Endodermal cell (in vitro differentiated cells): Measurements from ENCODE around the gene PPDPF. TPM values are rescaled to one million over a fixed set of nuclear protein-coding genes. Genes with fewer than 3 reads are reported as not detected.

ENCODE experiments used
- DNase-seq: peaks from one replicate; pipeline ENCODE4 v3.0.0-alpha.2; 2017
- H3K27ac ChIP-seq: 2 replicates; pipeline ENCODE4 v1.5.1; 2013; ENCODE audit warnings: mild to moderate bottlenecking, low read depth, low read length, moderate library complexity
- H3K27me3 ChIP-seq: 2 replicates; pipeline ENCODE4 v1.6.1; 2013; ENCODE audit warnings: mild to moderate bottlenecking, low read length, moderate library complexity; ENCODE audit not compliant: insufficient read depth, control insufficient read depth, poor library complexity, severe bottlenecking
- H3K36me3 ChIP-seq: 2 replicates; pipeline ENCODE4 v1.7.0; 2013; ENCODE audit warnings: mild to moderate bottlenecking, low read length, moderate library complexity; ENCODE audit not compliant: control insufficient read depth, insufficient read depth
- H3K4me1 ChIP-seq: one replicate; pipeline ENCODE4 v1.7.0; 2013; ENCODE audit warnings: low read length; ENCODE audit not compliant: control insufficient read depth, insufficient read depth
- H3K4me3 ChIP-seq: 2 replicates; pipeline ENCODE4 v1.5.1; 2013; ENCODE audit warnings: mild to moderate bottlenecking, low read length, moderate library complexity
- H3K9ac ChIP-seq: 2 replicates; pipeline ENCODE4 v1.6.1; 2013; ENCODE audit warnings: mild to moderate bottlenecking, low read length, moderate library complexity; ENCODE audit not compliant: poor library complexity, severe bottlenecking; ENCODE audit errors: extremely low read depth
- H3K9me3 ChIP-seq: 2 replicates; pipeline ENCODE4 v1.6.1; 2013; ENCODE audit warnings: mild to moderate bottlenecking, low read length, moderate library complexity; ENCODE audit not compliant: control insufficient read depth
- H3K27ac Mint-ChIP-seq: 2 replicates; pipeline ENCODE4 v1.8.0; 2020; ENCODE audit warnings: mixed read lengths
- H3K27me3 Mint-ChIP-seq: 2 replicates; pipeline ENCODE4 v1.8.0; 2021; ENCODE audit warnings: mild to moderate bottlenecking, mixed read lengths; ENCODE audit not compliant: insufficient read depth
- H3K36me3 Mint-ChIP-seq: 2 replicates; pipeline ENCODE4 v1.8.0; 2020; ENCODE audit warnings: low read depth, mixed read lengths
- H3K4me1 Mint-ChIP-seq: 2 replicates; pipeline ENCODE4 v1.8.0; 2020; ENCODE audit warnings: mixed read lengths
- H3K4me3 Mint-ChIP-seq: 2 replicates; pipeline ENCODE4 v1.8.0; 2020; ENCODE audit warnings: mild to moderate bottlenecking, moderate library complexity, mixed read lengths
- H3K9me3 Mint-ChIP-seq: 2 replicates; pipeline ENCODE4 v1.8.0; 2020; ENCODE audit warnings: mild to moderate bottlenecking, mixed read lengths
- CTCF ChIP-seq: fragments of 200-600 bp; sonication (generic); conservative IDR thresholded peaks from 2 replicates; pipeline ENCODE4 v1.5.0; 2021; ENCODE audit warnings: antibody characterized with exemption, mild to moderate bottlenecking
- WGBS, 2 experiments: methylation state at CpG; one replicate each; pipeline versions ENCODE4 v1.1.5 to v1.1.7; 2013; ENCODE audit warnings: missing lambda C conversion rate in 2 of 2, mixed read lengths in 1 of 2; ENCODE audit not compliant: insufficient coverage in 1 of 2, insufficient read length in 1 of 2; 5-methylcytosine and 5-hydroxymethylcytosine counted together
- total RNA-seq, 2 donors: library from RNA; stranded (reverse); fragmentation: NEBNext Ultra II Directional in 1 of 2; extraction: Animal tissue kit (Norgen Biotek cat#: 25700) in 1 of 2; gene quantifications; 2 replicates in 1 of 2; 3 replicates in 1 of 2; pipeline ENCODE4 v1.2.1, GENCODE V29; 2021

PPDPF gene
- total RNA-seq, 2 donors from 2014 or later = 247 to 296 TPM

- DNase-seq = peak; percentile 11
- H3K4me3 ChIP-seq = no peak overlapping the region
- H3K9ac ChIP-seq = no peak overlapping the region
- H3K36me3 ChIP-seq = peaks cover 20% of the 10 kb centered on the region
- no peak overlapping the region for H3K4me3 Mint-ChIP-seq
- H3K9me3 Mint-ChIP-seq = peaks cover 7% of the 10 kb centered on the region
- H3K27me3 Mint-ChIP-seq = no peaks in the 10 kb centered on the region
- H3K9me3 ChIP-seq = peaks cover 12% of the 10 kb centered on the region
- H3K27ac Mint-ChIP-seq = no peak overlapping the region
- H3K36me3 Mint-ChIP-seq = peaks cover 19% of the 10 kb centered on the region
- no peaks in the 10 kb centered on the region for H3K27me3 ChIP-seq
- H3K4me1 Mint-ChIP-seq = peaks cover 2% of the 10 kb centered on the region
- 82 to 85% methylated on average over 3 of the region's 3 CpGs for WGBS, 2 experiments
- no peaks in the 10 kb centered on the region for H3K4me1 ChIP-seq
- TF ChIP-seq CTCF = no peak
- H3K27ac ChIP-seq = no peak overlapping the region
Measured at GRCh38 chr20:63525185-63525584, 4.6 kb downstream of the PPDPF start.

- Histone ChIP-seq H3K27me3 (no peaks in the 10 kb centered on the region), H3K36me3 (peaks cover 20% of the 10 kb centered on the region), H3K9me3 (peaks cover 12% of the 10 kb centered on the region), H3K27ac (no peak overlapping the region), H3K9ac (no peak overlapping the region), H3K4me3 (no peak overlapping the region), H3K4me1 (no peaks in the 10 kb centered on the region)
- Mint-ChIP-seq H3K4me3 (no peak overlapping the region), H3K27ac (no peak overlapping the region), H3K9me3 (peaks cover 7% of the 10 kb centered on the region), H3K27me3 (no peaks in the 10 kb centered on the region), H3K4me1 (peaks cover 2% of the 10 kb centered on the region), H3K36me3 (peaks cover 19% of the 10 kb centered on the region)
- WGBS, 2 experiments = 81% methylated on average over 2 of the region's 2 CpGs; no CpG with 5 or more reads in 1 of the 2 experiments
- peak; percentile 30 for DNase-seq
- TF ChIP-seq CTCF = no peak
Measured at GRCh38 chr20:63525971-63526370, 5.4 kb downstream of the PPDPF start.

- H3K4me3 Mint-ChIP-seq = no peak overlapping the region
- H3K9me3 ChIP-seq = peaks cover 12% of the 10 kb centered on the region
- no peak overlapping the region for H3K4me3 ChIP-seq
- peaks cover 7% of the 10 kb centered on the region for H3K9me3 Mint-ChIP-seq
- no peak for TF ChIP-seq CTCF
- H3K9ac ChIP-seq = no peak overlapping the region
- no peaks in the 10 kb centered on the region for H3K27me3 Mint-ChIP-seq
- H3K4me1 ChIP-seq = no peaks in the 10 kb centered on the region
- no peak overlapping the region for H3K27ac Mint-ChIP-seq
- H3K27me3 ChIP-seq = no peaks in the 10 kb centered on the region
- no peak overlapping the region for H3K27ac ChIP-seq
- 94 to 97% methylated on average over 5 to 9 of the region's 9 CpGs for WGBS, 2 experiments
- H3K36me3 ChIP-seq = peaks cover 17% of the 10 kb centered on the region
- peaks cover 19% of the 10 kb centered on the region for H3K36me3 Mint-ChIP-seq
- H3K4me1 Mint-ChIP-seq = peaks cover 2% of the 10 kb centered on the region
- DNase-seq = peak; percentile 25
Measured at GRCh38 chr20:63527184-63527583, 6.6 kb downstream of the PPDPF start.
